Uterus (tissue), 2 donors: ENCODE measurements around the gene RAB11FIP4.

ENCODE experiments used
- POLR2A ChIP-seq, 2 donors: fragments of 450-650 bp; IDR thresholded peaks; one replicate each; pipeline ENCODE4 v1.6.1; 2016; ENCODE audit warnings: antibody characterized with exemption in 2 of 2, mild to moderate bottlenecking in 1 of 2, moderate library complexity in 1 of 2
- TF ChIP-seq, protein P1 (sequence below), 4 experiments: fragments of 200-600 bp in 2 of 4; fragments of 450-650 bp in 2 of 4; sonication (generic) in 2 of 4; IDR thresholded peaks; one replicate each; pipeline ENCODE4 v1.5.1; 2016 to 2019; ENCODE audit warnings: antibody characterized with exemption in 4 of 4, mild to moderate bottlenecking in 2 of 4, moderate library complexity in 1 of 4

DNA sequence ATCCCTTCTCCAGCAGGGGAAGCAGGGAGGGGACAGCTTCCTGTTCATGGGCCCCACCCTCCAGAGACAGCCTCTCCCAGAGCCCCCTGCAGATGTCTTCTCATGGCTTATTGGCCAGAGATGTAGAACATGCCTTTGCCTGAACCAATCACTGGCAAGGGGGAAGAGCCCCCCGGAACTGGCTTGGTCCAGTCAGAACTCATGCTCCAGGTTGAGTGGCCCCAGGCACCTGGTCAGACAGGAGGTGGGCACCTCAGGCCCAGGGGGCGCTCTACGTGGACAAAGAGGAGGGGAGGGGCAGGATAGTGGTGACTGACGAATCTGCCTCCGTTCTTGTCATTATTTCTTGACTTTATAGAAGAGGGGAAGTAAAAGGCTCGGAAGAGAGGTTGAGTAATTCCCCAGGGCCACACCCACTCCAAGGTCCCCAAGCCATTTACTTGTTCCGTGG is 23.6 kb downstream of the RAB11FIP4 start:
- no peak for TF ChIP-seq POLR2A (IDR thresholded peaks at IDR 0.05)
- TF ChIP-seq, protein P1, sequence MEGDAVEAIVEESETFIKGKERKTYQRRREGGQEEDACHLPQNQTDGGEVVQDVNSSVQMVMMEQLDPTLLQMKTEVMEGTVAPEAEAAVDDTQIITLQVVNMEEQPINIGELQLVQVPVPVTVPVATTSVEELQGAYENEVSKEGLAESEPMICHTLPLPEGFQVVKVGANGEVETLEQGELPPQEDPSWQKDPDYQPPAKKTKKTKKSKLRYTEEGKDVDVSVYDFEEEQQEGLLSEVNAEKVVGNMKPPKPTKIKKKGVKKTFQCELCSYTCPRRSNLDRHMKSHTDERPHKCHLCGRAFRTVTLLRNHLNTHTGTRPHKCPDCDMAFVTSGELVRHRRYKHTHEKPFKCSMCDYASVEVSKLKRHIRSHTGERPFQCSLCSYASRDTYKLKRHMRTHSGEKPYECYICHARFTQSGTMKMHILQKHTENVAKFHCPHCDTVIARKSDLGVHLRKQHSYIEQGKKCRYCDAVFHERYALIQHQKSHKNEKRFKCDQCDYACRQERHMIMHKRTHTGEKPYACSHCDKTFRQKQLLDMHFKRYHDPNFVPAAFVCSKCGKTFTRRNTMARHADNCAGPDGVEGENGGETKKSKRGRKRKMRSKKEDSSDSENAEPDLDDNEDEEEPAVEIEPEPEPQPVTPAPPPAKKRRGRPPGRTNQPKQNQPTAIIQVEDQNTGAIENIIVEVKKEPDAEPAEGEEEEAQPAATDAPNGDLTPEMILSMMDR (IDR thresholded peaks at IDR 0.05): no peak
